NCI-H2029 (cell line): ENCODE measurements around the gene TAOK2.
A peak's percentile ranks its signal among the peaks of the same experiment; 100 is the strongest.
"Not testable (repeated sequence)": the region's sequence is repeated elsewhere in the genome, so short reads cannot be mapped to it uniquely, and the experiment has no call there.

Experiments
- DNase-seq: peaks from one replicate; lab custom pipeline; 2025; lab: John Stamatoyannopoulos, UW

Gene TAOK2

GRCh38 chr16:29973384-29974246, at the start of gene TAOK2:
TSS of gene TAOK2 (plus strand) at chr16:29973868. CDS start at chr16:29977773, 3,905 bp downstream.
- DNase-seq, result peak; percentile 98

- DNase-seq, result no peak
These were observed 48.4 kb upstream of the TAOK2 start for GRCh38 chr16:29925105-29925756.

GRCh38 chr16:29925781-29926710, 47.6 kb upstream of the TAOK2 start, which contains the start of gene KCTD13:
TSS of gene KCTD13 (minus strand) at chr16:29926226. CDS start at chr16:29926033, 193 bp downstream.
- DNase-seq, result peak; percentile 59

GRCh38 chr16:29926711-29927052, 47.0 kb upstream of the TAOK2 start:
- peak; percentile 14 for DNase-seq

- DNase-seq, result no peak
These were observed 46.4 kb upstream of the TAOK2 start for GRCh38 chr16:29927070-29927905.

- not testable (repeated sequence) for DNase-seq
These were observed 41.9 kb upstream of the TAOK2 start for GRCh38 chr16:29931750-29932149.

GRCh38 chr16:29940656-29941055, 33.0 kb upstream of the TAOK2 start:
- no peak for DNase-seq

- peak; percentile 42 for DNase-seq
These were observed 29.5 kb upstream of the TAOK2 start for GRCh38 chr16:29943846-29944799.

- DNase-seq, result no peak
These were observed 25.8 kb upstream of the TAOK2 start for GRCh38 chr16:29947897-29948296.

GRCh38 chr16:29950806-29951461, 22.7 kb upstream of the TAOK2 start:
- DNase-seq, result no peak

- no peak for DNase-seq
These were observed 21.9 kb upstream of the TAOK2 start for GRCh38 chr16:29951625-29952365.

GRCh38 chr16:29958756-29959155, 14.9 kb upstream of the TAOK2 start:
- DNase-seq, result no peak

GRCh38 chr16:29959293-29959692, 14.4 kb upstream of the TAOK2 start:
- DNase-seq, result no peak

GRCh38 chr16:29959821-29960220, 13.8 kb upstream of the TAOK2 start:
- not testable (repeated sequence) for DNase-seq

- DNase-seq, result no peak
These were observed 12.6 kb upstream of the TAOK2 start for GRCh38 chr16:29961127-29961478.

- peak; percentile 77 for DNase-seq
These were observed 12.0 kb upstream of the TAOK2 start, which contains the start of gene TMEM219 for GRCh38 chr16:29961479-29962343. TSS of gene TMEM219 (plus strand) at chr16:29962079. CDS start at chr16:29963144, 1,065 bp downstream.

GRCh38 chr16:29962344-29962994, 11.2 kb upstream of the TAOK2 start:
- DNase-seq, result no peak
